Heart left ventricle (tissue), 16 donors: ENCODE data around the gene BMERB1. TPM values are rescaled to one million over a fixed set of nuclear protein-coding genes. Genes with fewer than 3 reads are reported as not detected.
A peak's percentile ranks its signal among the peaks of the same experiment; 100 is the strongest.
"Not testable (repeated sequence)": the region's sequence is repeated elsewhere in the genome, so short reads cannot be mapped to it uniquely, and the experiment has no call there.

Experiments used
- ATAC-seq, 4 donors: fragments of 200-7000 bp; cut with Tn5 transposase; one replicate each; pipeline ENCODE4 v1.9.1; 2020 to 2022; ENCODE audit warnings: moderate library complexity in 4 of 4, mild to moderate bottlenecking in 3 of 4, moderate number of reproducible peaks in 1 of 4
- DNase-seq, 5 donors: peaks; one replicate each; pipeline ENCODE4 v3.0.0-alpha.2; 2020
- H3K27ac ChIP-seq, 12 donors: fragments of 200-600 bp; sonication (generic) in 4 of 12; one replicate each; pipeline versions ENCODE4 v1.5.0 to v1.8.0; 2016 to 2022; ENCODE audit warnings: mild to moderate bottlenecking in 2 of 12
- H3K27me3 ChIP-seq, 9 donors: fragments of 200-600 bp; sonication (generic) in 2 of 9; one replicate each; pipeline versions ENCODE4 v1.5.1 to v1.8.0; 2016 to 2022; ENCODE audit warnings: mild to moderate bottlenecking in 3 of 9
- H3K36me3 ChIP-seq, 9 donors: fragments of 200-600 bp; sonication (generic) in 2 of 9; one replicate each; pipeline versions ENCODE4 v1.5.0 to v1.8.0; 2018 to 2022; ENCODE audit warnings: mild to moderate bottlenecking in 2 of 9
- H3K4me1 ChIP-seq, 12 donors: fragments of 200-600 bp; sonication (generic) in 4 of 12; one replicate each; pipeline versions ENCODE4 v1.5.0 to v1.8.0; 2016 to 2022; ENCODE audit warnings: mild to moderate bottlenecking in 3 of 12
- H3K4me3 ChIP-seq, 12 donors: fragments of 200-600 bp; sonication (generic) in 4 of 12; one replicate each; pipeline versions ENCODE4 v1.5.0 to v1.8.0; 2017 to 2022; ENCODE audit warnings: mild to moderate bottlenecking in 9 of 12, moderate library complexity in 4 of 12
- H3K9me3 ChIP-seq, 12 donors: fragments of 200-600 bp; sonication (generic) in 4 of 12; one replicate each; pipeline versions ENCODE4 v1.5.0 to v1.8.0; 2016 to 2022; ENCODE audit warnings: mild to moderate bottlenecking in 1 of 12
- POLR2A ChIP-seq, 2 donors: fragments of 450-650 bp; IDR thresholded peaks; one replicate each; pipeline ENCODE4 v1.6.1; 2017; ENCODE audit warnings: antibody characterized with exemption in 2 of 2, mild to moderate bottlenecking in 2 of 2, moderate library complexity in 2 of 2
- WGBS, 4 donors: extraction: QIAGEN DNeasy Blood & Tissue Kit in 2 of 4; methylation state at CpG; one replicate each; pipeline versions ENCODE4 v1.1.5 to v1.1.7; 2013 to 2018; 5-methylcytosine and 5-hydroxymethylcytosine counted together
- intact Hi-C, 10 donors: fragments of 100-400 bp; cut with DNase I; formaldehyde crosslinking; loops; one replicate each; pipeline versions ENCODE4 v1.11.1 to v1.14.2; 2022
- polyA plus RNA-seq, 2 donors: library from polyadenylated mRNA; stranded (reverse); fragments of 200-250 nt; gene quantifications; one replicate each; pipeline ENCODE4 v1.2.3, GENCODE V29; 2013
- total RNA-seq, 9 donors: library from RNA; depleted of rRNA in 2 of 9; stranded (reverse); fragments of >200 nt in 2 of 9; fragmentation: NEBNext Ultra II Directional in 3 of 9; extraction: Animal tissue kit (Norgen Biotek cat#: 25700) in 3 of 9; gene quantifications; one replicate each; pipeline versions ENCODE4 v1.1.0 to v1.2.4, GENCODE V29; 2016 to 2023
- TF ChIP-seq, protein P1 (sequence below), 12 donors: fragments of 200-600 bp; sonication (generic) in 4 of 12; IDR thresholded peaks; one replicate each; pipeline versions ENCODE4 v1.5.0 to v1.8.0; 2018 to 2022; ENCODE audit warnings: antibody characterized with exemption in 12 of 12, mild to moderate bottlenecking in 5 of 12
- donor health status: ischemic (EF 13 %, LVEDD 7.1; RV severe dilation, severe dysfunction).
- donor health status: healthy with polysubstance abuse.
- donor health status: DM: no; HTN: yes; CAD: no.
- donor health status: DM: no; HTN: no; CAD: no.
- donor health status: ischemic (EF 25% LVEDD 6.9; RV normal size, moderate dysfunction).
- donor health status: ischemic (EF 25% LVEDD 5.7; RV mildly dilated, moderate dysfunction).
- donor health status: healthy.
- donor health status: DM: yes; HTN: yes; CAD: no.
- donor health status: ischemic (EF 35%, LVEDD 5.7; RV mildly dilated, moderate dysfunction).
- donor health status: nonischemic (EF 11% LVEDD 7.7; RV severe dilation, severe dysfunction).
- donor health status: DM: yes; HTN: yes; CAD: no.
- donor health status: PGD.
- donor health status: ischemic (EF 29% LVEDD 5.4; RV normal size, mild dysfunction).
- donor health status: nonischemic (EF 23%, LVEDD 6.1; RV moderate dilation, normal function).

The BMERB1 gene
- total and polyA plus RNA-seq, 11 donors = 20.8 to 105 (median 70.5) TPM

DNA sequence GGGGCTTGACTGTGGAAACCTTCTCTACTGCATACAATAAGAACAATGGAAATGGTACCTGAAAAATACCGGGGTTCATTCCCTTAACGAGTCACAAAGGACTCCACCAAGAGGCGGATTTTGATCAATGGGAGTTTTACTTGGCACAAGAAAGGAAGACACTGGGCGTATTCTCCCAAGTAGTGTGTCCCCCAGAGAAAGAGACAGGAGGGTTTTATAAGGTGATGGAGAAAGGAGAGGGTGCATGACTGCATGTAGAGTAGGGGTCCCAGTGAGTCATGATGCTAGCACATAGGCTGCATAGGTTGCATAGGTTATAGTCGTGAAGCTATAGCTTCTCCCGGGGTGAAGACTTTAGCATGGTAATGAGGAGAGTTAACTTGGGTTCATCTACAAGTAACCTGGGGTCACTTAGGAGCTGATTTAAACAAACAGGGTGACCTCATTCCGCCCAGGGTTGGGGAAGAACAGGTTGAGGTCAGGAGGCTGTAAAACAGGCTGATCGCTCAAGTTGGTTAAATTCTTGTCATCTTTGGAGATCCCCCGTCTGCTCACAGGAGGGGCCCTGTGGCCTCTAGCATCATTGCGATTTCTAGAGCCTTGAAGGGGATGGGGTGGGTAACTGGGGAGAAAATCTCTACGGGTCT, 37.3 kb upstream of the BMERB1 start:
- H3K27ac ChIP-seq = peak overlapping the region in 2 of 12 donors; percentile 24 to 67
- no peak for DNase-seq
- H3K9me3 ChIP-seq = no peaks in the 10 kb centered on the region
- H3K4me3 ChIP-seq = no peak overlapping the region
- 87 to 93% (median 91%) methylated on average over 11 of the region's 11 CpGs for WGBS, 4 donors
- intact Hi-C loops = no loop called here
- H3K27me3 ChIP-seq = peaks cover 0 to 7% (median 0%) of the 10 kb centered on the region in 9 donors
- no peak for ATAC-seq
- TF ChIP-seq POLR2A (IDR thresholded peaks at IDR 0.05) = no peak
- TF ChIP-seq, protein P1, sequence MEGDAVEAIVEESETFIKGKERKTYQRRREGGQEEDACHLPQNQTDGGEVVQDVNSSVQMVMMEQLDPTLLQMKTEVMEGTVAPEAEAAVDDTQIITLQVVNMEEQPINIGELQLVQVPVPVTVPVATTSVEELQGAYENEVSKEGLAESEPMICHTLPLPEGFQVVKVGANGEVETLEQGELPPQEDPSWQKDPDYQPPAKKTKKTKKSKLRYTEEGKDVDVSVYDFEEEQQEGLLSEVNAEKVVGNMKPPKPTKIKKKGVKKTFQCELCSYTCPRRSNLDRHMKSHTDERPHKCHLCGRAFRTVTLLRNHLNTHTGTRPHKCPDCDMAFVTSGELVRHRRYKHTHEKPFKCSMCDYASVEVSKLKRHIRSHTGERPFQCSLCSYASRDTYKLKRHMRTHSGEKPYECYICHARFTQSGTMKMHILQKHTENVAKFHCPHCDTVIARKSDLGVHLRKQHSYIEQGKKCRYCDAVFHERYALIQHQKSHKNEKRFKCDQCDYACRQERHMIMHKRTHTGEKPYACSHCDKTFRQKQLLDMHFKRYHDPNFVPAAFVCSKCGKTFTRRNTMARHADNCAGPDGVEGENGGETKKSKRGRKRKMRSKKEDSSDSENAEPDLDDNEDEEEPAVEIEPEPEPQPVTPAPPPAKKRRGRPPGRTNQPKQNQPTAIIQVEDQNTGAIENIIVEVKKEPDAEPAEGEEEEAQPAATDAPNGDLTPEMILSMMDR (IDR thresholded peaks at IDR 0.05) = no peak
- H3K4me1 ChIP-seq = peaks cover 0 to 7% (median 0%) of the 10 kb centered on the region in 12 donors
- peaks cover 0 to 10% (median 3%) of the 10 kb centered on the region in 9 donors for H3K36me3 ChIP-seq

DNA sequence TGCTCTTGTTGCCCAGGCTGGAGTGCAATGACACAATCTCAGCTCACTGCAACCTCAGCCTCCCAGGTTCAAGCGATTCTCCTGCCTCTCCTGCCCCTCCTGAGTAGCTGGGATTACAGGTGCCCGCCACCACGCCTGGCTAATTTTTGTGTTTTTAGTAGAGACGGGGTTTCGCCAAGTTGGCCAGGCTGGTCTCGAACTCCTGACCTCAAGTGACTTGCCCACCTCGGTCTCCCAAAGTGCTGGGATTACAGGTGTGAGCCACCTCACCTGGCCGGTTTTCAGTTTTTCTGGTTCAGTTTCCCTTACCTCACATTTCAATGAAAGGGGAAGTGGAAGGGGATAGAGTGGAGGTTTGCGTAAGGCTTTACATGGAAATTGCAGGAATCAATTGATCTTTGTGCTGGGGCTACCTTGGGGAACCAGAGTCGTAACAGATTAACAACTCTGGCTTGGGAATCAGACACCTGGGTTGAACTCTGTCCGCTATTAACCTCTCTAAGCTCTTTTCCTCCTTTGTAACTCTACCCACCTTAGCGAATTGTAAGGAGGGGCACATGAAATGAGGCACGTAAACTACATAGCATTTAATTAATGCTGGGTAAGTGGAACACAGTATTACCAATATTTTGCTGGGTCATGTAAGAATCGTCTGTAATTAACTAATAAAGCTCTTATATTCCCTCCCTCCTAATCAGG, 35.6 kb upstream of the BMERB1 start:
- Histone ChIP-seq H3K4me1 (peaks cover 0 to 7% (median 0%) of the 10 kb centered on the region in 12 donors), H3K27ac (no peak overlapping the region), H3K9me3 (no peaks in the 10 kb centered on the region), H3K27me3 (peaks cover 0 to 7% (median 0%) of the 10 kb centered on the region in 9 donors), H3K4me3 (no peak overlapping the region), H3K36me3 (peaks cover 0 to 16% (median 6%) of the 10 kb centered on the region in 9 donors)
- intact Hi-C loops = no loop called here
- DNase-seq (no peak), ATAC-seq (no peak)
- WGBS, 4 donors = 82 to 90% (median 86%) methylated on average over 14 of the region's 14 CpGs
- TF ChIP-seq POLR2A (IDR thresholded peaks at IDR 0.05) = no peak
- TF ChIP-seq, protein P1 (IDR thresholded peaks at IDR 0.05) = no peak

DNA sequence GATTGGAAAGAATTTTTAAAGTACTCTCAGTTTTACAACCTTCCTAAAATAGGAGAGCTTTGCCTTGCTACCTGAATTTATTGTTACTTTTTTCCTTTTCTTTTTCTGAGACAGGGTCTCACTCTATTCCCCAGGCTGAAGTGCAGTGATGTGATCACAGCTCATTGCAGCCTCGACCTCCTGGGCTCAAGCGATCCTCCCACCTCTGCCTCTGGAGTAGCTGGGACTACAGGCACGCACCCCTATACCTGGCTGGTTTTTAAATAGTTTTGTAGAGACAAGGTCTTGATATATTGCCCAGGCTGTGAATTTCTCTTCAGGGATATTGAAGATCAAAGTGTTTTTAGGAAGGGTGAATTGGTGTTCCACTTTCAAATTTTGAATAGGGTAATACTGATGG, 35.1 kb upstream of the BMERB1 start:
- no peak overlapping the region for H3K27ac ChIP-seq
- peaks cover 0 to 7% (median 0%) of the 10 kb centered on the region in 12 donors for H3K4me1 ChIP-seq
- intact Hi-C loops = no loop called here
- no peaks in the 10 kb centered on the region for H3K9me3 ChIP-seq
- H3K36me3 ChIP-seq = peaks cover 0 to 16% (median 6%) of the 10 kb centered on the region in 9 donors
- TF ChIP-seq POLR2A (IDR thresholded peaks at IDR 0.05) = no peak
- TF ChIP-seq, protein P1 (IDR thresholded peaks at IDR 0.05) = no peak
- peaks cover 0 to 7% (median 0%) of the 10 kb centered on the region in 9 donors for H3K27me3 ChIP-seq
- no peak overlapping the region for H3K4me3 ChIP-seq
- DNase-seq (no peak), ATAC-seq (no peak)
- WGBS, 4 donors = 83 to 89% (median 84%) methylated on average over 3 of the region's 3 CpGs

DNA sequence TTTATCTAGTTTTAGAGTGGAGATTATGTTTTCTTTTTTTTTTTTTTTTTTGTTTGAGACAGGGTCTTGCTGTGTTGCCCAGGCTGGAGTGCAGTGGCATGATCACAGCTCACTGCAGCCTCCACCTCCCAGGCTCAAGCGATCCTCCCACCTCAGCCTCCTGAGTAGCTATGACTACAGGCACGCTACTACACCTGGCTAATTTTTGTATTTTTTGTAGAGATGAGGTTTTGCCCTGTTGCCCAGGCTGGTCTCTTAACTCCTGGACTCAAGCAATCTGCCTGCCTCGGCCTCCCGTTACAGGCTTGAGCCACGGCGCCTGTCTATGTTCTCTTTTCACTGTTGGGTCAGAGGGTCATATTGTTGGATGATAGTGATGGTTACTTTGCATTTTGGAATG, 34.1 kb upstream of the BMERB1 start:
- intact Hi-C loops, H3K27ac ChIP-seq, H3K4me3 ChIP-seq, DNase-seq, H3K27me3 ChIP-seq, H3K9me3 ChIP-seq, ATAC-seq: not testable (repeated sequence)
- Histone ChIP-seq H3K36me3 (peaks cover 0 to 16% (median 6%) of the 10 kb centered on the region in 9 donors), H3K4me1 (peaks cover 0 to 17% (median 3%) of the 10 kb centered on the region in 12 donors)
- WGBS, 4 donors = 91 to 95% (median 92%) methylated on average over 6 of the region's 6 CpGs
